ENCODE data around the gene RIMS1.

GRCh38 chr6:72238900-72239299, 352.6 kb downstream of the RIMS1 start:
- no peak for TF ChIP-seq KAT7 (CRISPR knock-in tag; IDR thresholded peaks at IDR 0.05; ENCODE audit: borderline replicate concordance)
- TF ChIP-seq MAFK (IDR thresholded peaks at IDR 0.05; ENCODE audit: low read length), result no peak
- no peak for TF ChIP-seq EP300 (IDR thresholded peaks at IDR 0.05; ENCODE audit: low read length)
- no peak for TF ChIP-seq POLR2A (conservative IDR thresholded peaks at IDR 0.05)
- TF ChIP-seq ZNF274 (IDR thresholded peaks at IDR 0.05; ENCODE audit: borderline replicate concordance, low read depth, low read length), result no peak
- TF ChIP-seq RAD21 (CRISPR knock-in tag; conservative IDR thresholded peaks at IDR 0.05 in 1 of 2, IDR thresholded peaks at IDR 0.05 in 1 of 2), result no peak
- no peak for TF ChIP-seq PREB (CRISPR knock-in tag; IDR thresholded peaks at IDR 0.05)
- TF ChIP-seq TARDBP (IDR thresholded peaks at IDR 0.05), result no peak
- TF ChIP-seq NBN (IDR thresholded peaks at IDR 0.05; ENCODE audit: low read depth), result no peak
- TF ChIP-seq, protein P1, sequence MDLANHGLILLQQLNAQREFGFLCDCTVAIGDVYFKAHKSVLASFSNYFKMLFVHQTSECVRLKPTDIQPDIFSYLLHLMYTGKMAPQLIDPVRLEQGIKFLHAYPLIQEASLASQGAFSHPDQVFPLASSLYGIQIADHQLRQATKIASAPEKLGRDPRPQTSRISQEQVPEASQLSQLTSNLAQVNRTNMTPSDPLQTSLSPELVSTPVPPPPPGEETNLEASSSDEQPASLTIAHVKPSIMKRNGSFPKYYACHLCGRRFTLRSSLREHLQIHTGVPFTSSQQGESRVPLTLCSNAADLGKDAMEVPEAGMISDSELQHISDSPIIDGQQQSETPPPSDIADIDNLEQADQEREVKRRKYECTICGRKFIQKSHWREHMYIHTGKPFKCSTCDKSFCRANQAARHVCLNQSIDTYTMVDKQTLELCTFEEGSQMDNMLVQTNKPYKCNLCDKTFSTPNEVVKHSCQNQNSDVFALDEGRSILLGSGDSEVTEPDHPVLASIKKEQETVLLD (IDR thresholded peaks at IDR 0.05), result no peak
- TF ChIP-seq JUNB (CRISPR knock-in tag; conservative IDR thresholded peaks at IDR 0.05), result no peak
